ENCODE measurements around the gene MINDY4. TPM values are rescaled to one million over a fixed set of nuclear protein-coding genes. Genes with fewer than 3 reads are reported as not detected.

Gene MINDY4
- total RNA-seq, 1 donor from 2014 or later: 13.8 TPM

DNA sequence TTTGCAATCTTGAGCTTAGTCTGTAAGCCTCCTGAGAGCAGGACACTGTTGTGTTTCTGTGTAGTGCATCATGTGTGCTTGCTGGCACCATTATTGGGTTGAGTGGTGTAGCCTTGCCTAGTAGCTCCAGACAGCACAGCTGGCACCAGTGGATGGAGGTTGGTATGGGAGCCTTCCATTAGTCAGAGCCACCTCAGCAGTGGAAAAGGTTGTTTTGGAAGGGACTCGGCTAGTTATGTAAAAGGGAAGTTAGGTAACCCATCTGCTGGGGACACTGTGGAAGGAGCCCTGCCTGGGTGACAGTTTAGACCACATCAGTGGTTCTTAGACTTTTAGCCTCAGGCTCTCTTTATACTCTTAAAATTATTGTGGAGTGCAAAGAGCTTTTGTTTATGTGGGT lies 16.3 kb downstream of the MINDY4 start:
- Histone ChIP-seq H3K27ac (no peak overlapping the region), H3K9me3 (no peaks in the 10 kb centered on the region), H3K36me3 (peaks cover 54% of the 10 kb centered on the region), H3K27me3 (ENCODE audit: low read depth) (no peaks in the 10 kb centered on the region), H3K4me3 (no peak overlapping the region), H3K4me1 (peaks cover 7% of the 10 kb centered on the region)
- DNase-seq (no peak), ATAC-seq (peak in 1 of 2 donors; percentile 20)
- TF ChIP-seq, protein P1, sequence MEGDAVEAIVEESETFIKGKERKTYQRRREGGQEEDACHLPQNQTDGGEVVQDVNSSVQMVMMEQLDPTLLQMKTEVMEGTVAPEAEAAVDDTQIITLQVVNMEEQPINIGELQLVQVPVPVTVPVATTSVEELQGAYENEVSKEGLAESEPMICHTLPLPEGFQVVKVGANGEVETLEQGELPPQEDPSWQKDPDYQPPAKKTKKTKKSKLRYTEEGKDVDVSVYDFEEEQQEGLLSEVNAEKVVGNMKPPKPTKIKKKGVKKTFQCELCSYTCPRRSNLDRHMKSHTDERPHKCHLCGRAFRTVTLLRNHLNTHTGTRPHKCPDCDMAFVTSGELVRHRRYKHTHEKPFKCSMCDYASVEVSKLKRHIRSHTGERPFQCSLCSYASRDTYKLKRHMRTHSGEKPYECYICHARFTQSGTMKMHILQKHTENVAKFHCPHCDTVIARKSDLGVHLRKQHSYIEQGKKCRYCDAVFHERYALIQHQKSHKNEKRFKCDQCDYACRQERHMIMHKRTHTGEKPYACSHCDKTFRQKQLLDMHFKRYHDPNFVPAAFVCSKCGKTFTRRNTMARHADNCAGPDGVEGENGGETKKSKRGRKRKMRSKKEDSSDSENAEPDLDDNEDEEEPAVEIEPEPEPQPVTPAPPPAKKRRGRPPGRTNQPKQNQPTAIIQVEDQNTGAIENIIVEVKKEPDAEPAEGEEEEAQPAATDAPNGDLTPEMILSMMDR (IDR thresholded peaks at IDR 0.05): no peak
- intact Hi-C loops (cut with DNase I): no loop called here

DNA sequence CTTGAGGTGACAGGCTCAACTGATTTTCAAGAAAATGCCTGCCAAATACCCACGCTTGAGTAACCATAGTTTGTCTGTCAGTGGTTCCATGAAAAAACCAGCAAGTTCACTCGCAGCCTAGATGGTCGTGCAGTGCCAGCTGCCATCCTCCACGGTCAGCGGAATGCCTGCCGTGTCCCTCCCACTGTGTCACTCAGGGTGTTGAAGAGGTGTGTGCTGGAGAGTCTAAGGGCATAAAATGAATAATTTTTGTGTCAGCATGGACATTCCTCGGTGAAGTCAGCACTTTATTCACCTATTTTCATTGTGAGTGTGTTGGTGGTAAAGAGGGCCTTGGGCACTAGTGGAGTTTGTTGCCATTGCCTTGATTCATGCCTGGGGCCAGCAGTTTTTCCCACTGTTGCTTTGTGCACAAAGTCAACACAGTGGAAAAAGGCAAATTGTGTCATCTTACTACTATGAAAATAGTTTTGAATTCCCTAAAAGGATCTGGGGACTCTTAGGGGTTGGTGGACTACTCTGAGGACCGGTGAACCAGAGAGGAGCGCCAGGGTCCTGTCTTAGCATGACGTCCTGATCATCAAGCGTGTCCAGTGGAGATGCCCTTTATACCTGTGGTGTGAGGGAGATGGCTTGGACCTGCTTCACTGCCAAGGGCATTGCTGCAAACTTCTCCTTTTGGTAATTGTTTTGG lies 17.6 kb downstream of the MINDY4 start:
- intact Hi-C loops (cut with DNase I): no loop called here
- Histone ChIP-seq H3K4me1 (peaks cover 7% of the 10 kb centered on the region), H3K27me3 (ENCODE audit: low read depth) (no peaks in the 10 kb centered on the region), H3K36me3 (peaks cover 47% of the 10 kb centered on the region), H3K4me3 (no peak overlapping the region), H3K27ac (no peak overlapping the region), H3K9me3 (no peaks in the 10 kb centered on the region)
- DNase-seq: no peak
- TF ChIP-seq, protein P1 (IDR thresholded peaks at IDR 0.05): no peak
- no peak for ATAC-seq

DNA sequence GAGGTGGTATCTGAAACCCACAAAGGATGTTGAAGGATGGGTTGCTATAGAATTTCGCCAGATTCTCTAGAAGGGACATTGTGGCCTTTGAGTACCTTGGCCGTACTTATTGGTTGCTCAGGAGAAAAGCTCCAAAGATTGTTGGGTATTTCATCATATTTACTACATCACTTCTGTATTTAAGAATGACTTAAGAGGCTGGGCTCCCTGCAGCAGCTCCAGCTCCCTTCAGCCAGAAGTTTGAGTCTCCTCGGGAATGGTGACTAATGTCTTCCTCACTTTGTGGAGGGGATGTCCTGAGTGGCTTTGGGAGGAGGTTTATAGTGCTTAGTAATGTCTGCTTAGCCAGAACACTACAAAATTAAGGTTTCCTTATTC lies 18.1 kb downstream of the MINDY4 start:
- ATAC-seq (peak; percentile 34 to 76), DNase-seq (no peak)
- H3K4me3 ChIP-seq: no peak overlapping the region
- H3K4me1 ChIP-seq: peaks cover 7% of the 10 kb centered on the region
- TF ChIP-seq, protein P1 (IDR thresholded peaks at IDR 0.05): no peak
- no peak overlapping the region for H3K27ac ChIP-seq
- H3K27me3 ChIP-seq (ENCODE audit: low read depth): no peaks in the 10 kb centered on the region
- intact Hi-C loops (cut with DNase I): no loop called here
- peaks cover 42% of the 10 kb centered on the region for H3K36me3 ChIP-seq
- H3K9me3 ChIP-seq: no peaks in the 10 kb centered on the region

DNA sequence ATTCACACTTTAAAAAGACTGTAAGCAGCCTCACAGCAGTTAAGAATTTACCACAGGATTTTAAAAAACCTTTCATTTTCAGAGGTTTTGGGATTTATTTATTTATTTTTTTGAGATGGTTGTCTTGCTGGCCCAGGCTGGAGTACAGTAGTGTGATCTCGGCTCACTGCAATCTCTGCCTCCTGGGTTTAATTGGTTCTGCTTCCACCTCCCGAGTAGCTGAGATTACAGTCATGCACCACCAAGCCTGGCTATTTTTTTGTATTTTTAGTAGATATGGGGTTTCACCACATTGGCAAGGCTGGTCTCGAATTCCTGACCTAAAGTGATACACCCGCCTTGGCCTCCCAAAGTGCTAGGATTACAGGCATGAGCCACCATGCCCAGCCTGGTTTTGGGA lies 19.1 kb downstream of the MINDY4 start:
- no peaks in the 10 kb centered on the region for H3K27me3 ChIP-seq (ENCODE audit: low read depth)
- H3K4me1 ChIP-seq: peaks cover 7% of the 10 kb centered on the region
- no peak for DNase-seq
- ATAC-seq: no peak
- peaks cover 37% of the 10 kb centered on the region for H3K36me3 ChIP-seq
- H3K9me3 ChIP-seq: no peaks in the 10 kb centered on the region
- TF ChIP-seq, protein P1 (IDR thresholded peaks at IDR 0.05): no peak
- intact Hi-C loops (cut with DNase I): no loop called here
- no peak overlapping the region for H3K4me3 ChIP-seq
- H3K27ac ChIP-seq: no peak overlapping the region

DNA sequence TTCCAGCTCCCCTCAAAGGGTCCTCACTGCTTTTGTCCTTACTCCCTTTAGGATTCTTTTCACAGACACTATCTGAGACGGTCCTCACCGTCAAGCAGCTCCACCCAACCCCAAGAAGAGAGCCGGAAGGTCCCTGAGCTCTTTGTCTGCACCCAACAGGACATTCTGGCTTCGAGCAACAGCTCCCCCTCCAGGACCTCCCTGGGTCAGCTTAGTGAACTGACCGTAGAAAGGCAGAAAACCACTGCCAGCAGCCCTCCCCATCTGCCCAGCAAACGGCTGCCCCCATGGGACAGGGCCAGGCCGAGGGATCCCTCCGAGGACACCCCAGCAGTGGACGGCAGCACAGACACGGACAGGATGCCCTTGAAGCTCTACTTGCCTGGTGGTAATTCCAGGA lies 19.9 kb downstream of the MINDY4 start:
- peaks cover 13% of the 10 kb centered on the region for H3K4me1 ChIP-seq
- H3K36me3 ChIP-seq: peaks cover 37% of the 10 kb centered on the region
- ATAC-seq (no peak), DNase-seq (no peak)
- H3K27me3 ChIP-seq (ENCODE audit: low read depth): no peaks in the 10 kb centered on the region
- H3K4me3 ChIP-seq: no peak overlapping the region
- TF ChIP-seq, protein P1 (IDR thresholded peaks at IDR 0.05): peak; percentile 14
- no peaks in the 10 kb centered on the region for H3K9me3 ChIP-seq
- H3K27ac ChIP-seq: no peak overlapping the region
- intact Hi-C loops (cut with DNase I): no loop called here
